Panc1 (cell line): ENCODE data around the gene INTS4.

Experiments
- POLR2AphosphoS5 ChIP-seq: IDR thresholded peaks from 2 replicates; pipeline ENCODE4 v1.6.1; 2012; ENCODE audit warnings: mild to moderate bottlenecking, low read depth, low read length, moderate library complexity
- TCF7L2 ChIP-seq: IDR thresholded peaks from 2 replicates; pipeline ENCODE4 v1.6.1; 2011; ENCODE audit warnings: mild to moderate bottlenecking, low read depth, low read length, inconsistent platforms
- TF ChIP-seq, protein P1 (sequence below): fragments of 450-650 bp; IDR thresholded peaks from 2 replicates; pipeline ENCODE4 v1.5.1; 2017; ENCODE audit warnings: mild to moderate bottlenecking

DNA sequence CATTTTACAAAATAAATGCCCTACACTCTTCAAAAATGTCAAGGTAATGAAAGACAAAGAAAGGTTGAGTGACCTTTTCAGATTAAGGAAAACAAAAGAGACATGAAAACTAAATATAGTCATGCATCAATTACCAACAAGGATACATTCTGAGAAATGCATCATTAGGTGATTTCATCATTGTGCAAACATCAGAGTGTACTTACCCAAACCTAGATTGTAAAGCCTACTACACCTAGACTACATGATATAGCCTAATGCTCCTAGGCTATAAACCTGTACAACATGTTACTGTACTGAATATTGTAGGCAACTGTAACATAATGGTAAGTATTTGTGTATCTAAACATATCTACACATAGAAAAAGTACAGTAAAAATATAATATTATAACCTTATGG, 26.7 kb downstream of the INTS4 start:
- TF ChIP-seq, protein P1, sequence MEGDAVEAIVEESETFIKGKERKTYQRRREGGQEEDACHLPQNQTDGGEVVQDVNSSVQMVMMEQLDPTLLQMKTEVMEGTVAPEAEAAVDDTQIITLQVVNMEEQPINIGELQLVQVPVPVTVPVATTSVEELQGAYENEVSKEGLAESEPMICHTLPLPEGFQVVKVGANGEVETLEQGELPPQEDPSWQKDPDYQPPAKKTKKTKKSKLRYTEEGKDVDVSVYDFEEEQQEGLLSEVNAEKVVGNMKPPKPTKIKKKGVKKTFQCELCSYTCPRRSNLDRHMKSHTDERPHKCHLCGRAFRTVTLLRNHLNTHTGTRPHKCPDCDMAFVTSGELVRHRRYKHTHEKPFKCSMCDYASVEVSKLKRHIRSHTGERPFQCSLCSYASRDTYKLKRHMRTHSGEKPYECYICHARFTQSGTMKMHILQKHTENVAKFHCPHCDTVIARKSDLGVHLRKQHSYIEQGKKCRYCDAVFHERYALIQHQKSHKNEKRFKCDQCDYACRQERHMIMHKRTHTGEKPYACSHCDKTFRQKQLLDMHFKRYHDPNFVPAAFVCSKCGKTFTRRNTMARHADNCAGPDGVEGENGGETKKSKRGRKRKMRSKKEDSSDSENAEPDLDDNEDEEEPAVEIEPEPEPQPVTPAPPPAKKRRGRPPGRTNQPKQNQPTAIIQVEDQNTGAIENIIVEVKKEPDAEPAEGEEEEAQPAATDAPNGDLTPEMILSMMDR, result no peak
- no peak for TF ChIP-seq POLR2AphosphoS5
- TF ChIP-seq TCF7L2, result no peak
